ENCODE measurements around the gene FAM184A.

Gene FAM184A

GRCh38 chr6:119077391-119077642 lies 1.1 kb downstream of the FAM184A start:
- no peak for TF ChIP-seq CTCF (IDR thresholded peaks at IDR 0.05; ENCODE audit: extremely low read depth, insufficient read depth, missing control alignments)
- no peak for DNase-seq (ENCODE audit: low spot score)
- in situ Hi-C loops (cut with MboI; ENCODE audit: low pct_unique_long_range_greater_than_20kb, low sequenced_read_pairs, unreplicated experiment), result no loop called here

DNA sequence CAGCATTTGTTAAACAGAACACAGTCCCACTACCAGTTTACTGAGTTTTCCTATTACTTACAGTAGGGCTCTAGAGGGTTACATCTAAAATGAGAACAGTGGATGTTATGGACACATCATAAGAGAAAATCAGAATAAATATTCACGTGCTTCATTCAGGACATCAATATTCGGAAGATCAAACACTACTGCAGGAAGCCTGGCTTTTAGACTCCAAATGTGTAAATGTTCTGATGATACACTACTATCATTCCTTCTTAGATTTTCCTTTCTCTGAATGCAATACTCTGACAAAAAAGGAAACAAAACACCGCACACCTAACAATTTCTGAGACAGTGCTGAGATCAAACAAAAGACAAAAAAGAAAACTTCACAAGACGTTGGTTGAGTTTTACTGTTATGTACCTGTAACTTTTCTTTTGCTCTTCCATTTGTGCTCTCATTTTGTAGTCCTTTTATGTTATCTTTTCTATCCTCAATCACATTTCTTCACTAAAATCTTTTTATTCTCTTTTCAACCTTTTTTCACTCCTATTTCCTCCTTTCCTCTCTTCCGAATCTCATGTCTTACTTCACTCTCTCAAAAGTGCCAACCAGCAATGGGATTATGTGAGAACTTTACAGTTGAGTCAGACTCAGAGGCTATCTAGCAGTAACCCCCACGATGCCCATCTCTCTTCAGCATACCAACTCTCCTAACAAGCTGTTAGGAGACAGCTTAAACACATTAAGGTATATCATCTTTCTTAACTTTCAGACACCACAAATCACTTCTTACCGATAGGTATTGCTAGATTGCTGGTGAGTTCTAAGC lies 1.7 kb downstream of the FAM184A start:
- in situ Hi-C loops (cut with MboI; ENCODE audit: low pct_unique_long_range_greater_than_20kb, low sequenced_read_pairs, unreplicated experiment), result no loop called here
- no peak for TF ChIP-seq CTCF (IDR thresholded peaks at IDR 0.05; ENCODE audit: extremely low read depth, insufficient read depth, missing control alignments)
- no peak for DNase-seq (ENCODE audit: low spot score)

GRCh38 chr6:119076173-119076572 lies 2.3 kb downstream of the FAM184A start:
- TF ChIP-seq CTCF (IDR thresholded peaks at IDR 0.05; ENCODE audit: extremely low read depth, insufficient read depth, missing control alignments), result no peak
- in situ Hi-C loops (cut with MboI; ENCODE audit: low pct_unique_long_range_greater_than_20kb, low sequenced_read_pairs, unreplicated experiment), result no loop called here
- no peak for DNase-seq (ENCODE audit: low spot score)

- TF ChIP-seq CTCF (IDR thresholded peaks at IDR 0.05; ENCODE audit: extremely low read depth, insufficient read depth, missing control alignments), result no peak
- in situ Hi-C loops (cut with MboI; ENCODE audit: low pct_unique_long_range_greater_than_20kb, low sequenced_read_pairs, unreplicated experiment), result no loop called here
- DNase-seq (ENCODE audit: low spot score), result no peak
Measured at GRCh38 chr6:119075200-119075981, 3.1 kb downstream of the FAM184A start.

GRCh38 chr6:119073307-119074051 lies 5.0 kb downstream of the FAM184A start:
- no peak for TF ChIP-seq CTCF (IDR thresholded peaks at IDR 0.05; ENCODE audit: extremely low read depth, insufficient read depth, missing control alignments)
- in situ Hi-C loops (cut with MboI; ENCODE audit: low pct_unique_long_range_greater_than_20kb, low sequenced_read_pairs, unreplicated experiment), result no loop called here
- no peak for DNase-seq (ENCODE audit: low spot score)

DNA sequence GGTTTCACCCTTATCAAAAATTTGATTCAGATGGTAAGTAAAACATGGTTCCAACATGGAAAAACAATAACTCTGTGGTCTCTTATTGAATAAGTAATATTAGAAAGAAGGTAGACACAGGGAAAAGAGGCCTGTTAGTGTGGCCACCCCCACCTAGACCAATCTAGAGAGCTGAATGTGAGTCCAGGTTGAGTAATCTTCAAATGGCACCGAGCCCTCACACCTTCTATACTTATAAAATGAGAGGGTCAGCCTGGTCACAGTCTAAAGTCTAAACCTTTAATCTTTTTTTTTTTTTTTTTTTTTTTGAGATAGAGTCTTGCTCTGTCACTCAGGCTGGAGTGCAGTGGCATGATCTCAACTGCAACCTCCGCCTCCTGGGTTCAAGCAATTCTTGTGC lies 6.9 kb downstream of the FAM184A start:
- no peak for TF ChIP-seq CTCF (IDR thresholded peaks at IDR 0.05; ENCODE audit: extremely low read depth, insufficient read depth, missing control alignments)
- in situ Hi-C loops (cut with MboI; ENCODE audit: low pct_unique_long_range_greater_than_20kb, low sequenced_read_pairs, unreplicated experiment), result no loop called here
- DNase-seq (ENCODE audit: low spot score), result no peak

All from GM13977 (cell line).